ENCODE measurements around the gene WNT4.

The WNT4 gene

DNA sequence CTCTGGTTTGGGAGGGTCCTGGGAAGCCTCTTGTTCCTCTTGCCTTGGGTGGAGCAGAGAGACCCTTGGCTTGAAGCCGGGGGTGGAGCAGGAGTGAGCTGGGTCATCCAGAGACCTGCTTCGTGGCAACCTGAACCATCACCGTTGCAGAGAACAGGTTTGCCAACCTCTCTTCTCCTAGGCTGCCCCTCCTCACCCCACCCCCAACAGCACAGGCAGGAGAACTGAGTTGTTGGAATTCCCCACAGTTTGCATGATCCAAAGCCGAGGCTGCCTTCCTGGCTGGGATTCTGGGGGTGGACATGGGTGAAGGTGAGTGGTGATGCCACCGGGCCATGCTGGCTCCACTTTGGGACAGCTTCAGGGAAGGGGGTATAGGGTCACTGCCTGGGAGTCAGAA, 2.2 kb downstream of the WNT4 start:
- TF ChIP-seq, protein P1, sequence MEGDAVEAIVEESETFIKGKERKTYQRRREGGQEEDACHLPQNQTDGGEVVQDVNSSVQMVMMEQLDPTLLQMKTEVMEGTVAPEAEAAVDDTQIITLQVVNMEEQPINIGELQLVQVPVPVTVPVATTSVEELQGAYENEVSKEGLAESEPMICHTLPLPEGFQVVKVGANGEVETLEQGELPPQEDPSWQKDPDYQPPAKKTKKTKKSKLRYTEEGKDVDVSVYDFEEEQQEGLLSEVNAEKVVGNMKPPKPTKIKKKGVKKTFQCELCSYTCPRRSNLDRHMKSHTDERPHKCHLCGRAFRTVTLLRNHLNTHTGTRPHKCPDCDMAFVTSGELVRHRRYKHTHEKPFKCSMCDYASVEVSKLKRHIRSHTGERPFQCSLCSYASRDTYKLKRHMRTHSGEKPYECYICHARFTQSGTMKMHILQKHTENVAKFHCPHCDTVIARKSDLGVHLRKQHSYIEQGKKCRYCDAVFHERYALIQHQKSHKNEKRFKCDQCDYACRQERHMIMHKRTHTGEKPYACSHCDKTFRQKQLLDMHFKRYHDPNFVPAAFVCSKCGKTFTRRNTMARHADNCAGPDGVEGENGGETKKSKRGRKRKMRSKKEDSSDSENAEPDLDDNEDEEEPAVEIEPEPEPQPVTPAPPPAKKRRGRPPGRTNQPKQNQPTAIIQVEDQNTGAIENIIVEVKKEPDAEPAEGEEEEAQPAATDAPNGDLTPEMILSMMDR (IDR thresholded peaks at IDR 0.05; ENCODE audit: low read depth, low read length, missing control alignments): no peak
- no peak overlapping the region for H3K4me3 ChIP-seq (ENCODE audit: low read depth, low read length)
- DNase-seq (ENCODE audit: low read depth): no peak

- TF ChIP-seq, protein P1 (IDR thresholded peaks at IDR 0.05; ENCODE audit: low read depth, low read length, missing control alignments): no peak
- DNase-seq (ENCODE audit: low read depth): no peak
- no peak overlapping the region for H3K4me3 ChIP-seq (ENCODE audit: low read depth, low read length)
These were observed 3.1 kb downstream of the WNT4 start for GRCh38 chr1:22139817-22140216.

DNA sequence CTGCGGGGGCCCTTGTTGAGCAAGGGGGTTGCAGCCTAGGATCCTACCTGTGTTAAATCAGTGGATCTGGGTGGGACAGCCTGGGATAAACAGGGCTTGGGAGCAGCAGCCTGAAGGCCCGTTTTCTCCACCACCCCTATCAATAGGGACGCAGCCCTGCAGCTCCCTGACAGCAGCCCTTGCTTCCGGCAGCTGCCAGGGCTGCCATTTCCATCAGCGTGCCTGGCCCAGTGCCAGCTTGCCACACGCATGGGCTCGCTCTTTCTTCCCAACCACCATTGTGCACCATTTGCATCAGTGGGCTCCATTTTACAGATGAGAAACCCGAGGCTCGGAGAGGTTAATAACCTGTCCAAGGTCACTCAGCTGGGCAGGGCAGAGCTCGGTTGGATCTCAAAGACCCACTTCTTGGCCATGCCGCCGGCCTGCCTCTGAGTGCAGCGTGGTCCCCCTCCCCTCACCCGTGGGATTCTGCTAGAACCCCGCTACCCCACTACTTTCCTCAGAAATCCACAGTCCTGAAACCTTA, 3.8 kb downstream of the WNT4 start:
- TF ChIP-seq, protein P1 (IDR thresholded peaks at IDR 0.05; ENCODE audit: low read depth, low read length, missing control alignments): no peak
- DNase-seq (ENCODE audit: low read depth): no peak
- no peak overlapping the region for H3K4me3 ChIP-seq (ENCODE audit: low read depth, low read length)

DNA sequence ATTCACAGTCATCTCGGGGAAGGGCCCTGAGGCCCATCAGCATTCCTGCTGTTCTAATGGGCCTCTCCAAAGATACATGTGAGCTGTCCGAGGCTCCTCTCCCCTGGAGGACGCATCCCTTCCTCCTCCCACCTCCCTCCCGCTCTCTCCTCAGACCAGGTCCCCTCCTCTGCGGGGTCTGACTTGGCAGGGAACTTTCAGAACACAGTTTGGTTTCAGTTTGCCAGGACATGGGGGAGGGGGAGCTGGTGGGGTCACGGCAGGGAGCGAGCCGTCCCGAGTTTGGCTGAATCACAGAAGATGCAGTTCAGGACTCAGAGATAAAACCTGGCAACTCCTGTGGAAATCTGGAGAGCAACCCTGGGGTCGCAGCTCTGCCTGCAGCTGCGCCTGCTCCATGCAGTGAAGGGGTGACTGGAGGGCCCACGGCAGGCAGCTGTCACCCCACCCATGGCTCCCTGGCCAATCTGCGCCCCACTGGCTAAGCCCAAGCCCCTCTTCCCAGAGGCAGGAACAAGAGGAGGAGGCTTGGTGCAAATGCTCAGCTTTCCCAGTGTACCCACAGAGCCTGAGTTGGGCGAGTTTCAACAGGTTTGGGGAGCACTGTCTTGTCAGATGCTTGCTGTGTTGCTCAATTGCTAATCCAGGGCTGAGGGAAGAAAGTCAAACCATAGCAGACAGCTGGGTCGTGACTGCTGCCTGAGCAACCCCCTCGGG, 5.7 kb downstream of the WNT4 start:
- TF ChIP-seq, protein P1 (IDR thresholded peaks at IDR 0.05; ENCODE audit: low read depth, low read length, missing control alignments): no peak
- no peak for DNase-seq (ENCODE audit: low read depth)
- no peak overlapping the region for H3K4me3 ChIP-seq (ENCODE audit: low read depth, low read length)

DNA sequence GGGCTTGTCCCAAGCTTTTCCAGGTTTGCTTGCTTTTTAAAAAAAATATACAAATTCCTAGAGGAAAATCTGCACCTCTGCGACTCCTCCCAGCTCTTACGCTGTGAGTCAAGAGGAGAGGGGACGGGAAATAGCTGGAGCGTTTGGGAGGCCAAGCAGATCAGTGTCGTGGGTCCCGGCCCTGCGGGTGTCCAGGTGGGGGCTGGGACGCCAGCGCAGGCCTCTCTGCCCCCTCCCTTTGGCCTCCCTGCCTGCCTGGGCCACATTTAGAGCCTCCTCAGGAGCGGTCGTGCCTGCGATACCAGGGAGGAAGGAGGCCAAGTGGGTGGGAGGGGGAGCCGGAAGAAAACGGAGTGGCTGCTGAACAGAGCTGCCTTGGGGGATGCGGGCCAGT, 9.0 kb downstream of the WNT4 start:
- DNase-seq (ENCODE audit: low read depth): no peak
- TF ChIP-seq, protein P1 (IDR thresholded peaks at IDR 0.05; ENCODE audit: low read depth, low read length, missing control alignments): no peak
- H3K4me3 ChIP-seq (ENCODE audit: low read depth, low read length): no peak overlapping the region

DNA sequence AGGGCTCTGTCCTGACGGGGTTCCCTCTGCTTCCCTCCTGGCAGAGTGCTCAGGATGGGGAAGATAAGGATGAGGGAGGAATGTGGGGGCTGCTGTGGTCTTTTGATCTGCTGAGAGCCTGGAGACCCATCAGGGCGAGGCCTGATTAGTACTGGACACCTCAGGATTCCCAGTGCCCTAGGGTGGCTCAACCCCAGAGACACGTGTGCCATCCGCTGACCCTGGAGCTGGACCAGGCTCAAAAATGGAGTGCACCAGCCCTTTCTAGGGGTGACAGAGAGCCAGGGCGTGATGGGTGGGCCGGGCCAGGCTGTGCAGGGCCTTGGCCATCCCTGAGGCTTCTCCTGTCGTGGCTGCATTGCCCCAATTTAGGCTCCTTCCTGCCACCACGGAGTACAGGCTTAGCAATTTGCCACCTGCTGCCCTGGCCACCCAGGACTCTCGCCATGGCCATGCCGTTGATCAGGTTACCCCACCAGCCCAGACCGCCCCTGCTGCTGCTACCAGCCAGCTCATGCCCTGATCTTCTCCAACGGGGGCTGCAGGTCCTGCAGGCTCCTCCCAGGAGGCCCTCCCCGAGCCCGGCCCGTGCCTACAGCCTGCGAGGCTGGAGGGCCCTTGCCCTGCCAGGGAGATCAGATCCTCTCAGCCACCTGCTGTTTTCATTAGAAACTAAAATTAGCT, 9.5 kb downstream of the WNT4 start:
- no peak overlapping the region for H3K4me3 ChIP-seq (ENCODE audit: low read depth, low read length)
- TF ChIP-seq, protein P1 (IDR thresholded peaks at IDR 0.05; ENCODE audit: low read depth, low read length, missing control alignments): no peak
- no peak for DNase-seq (ENCODE audit: low read depth)
